H1 (cell line): ENCODE measurements around the gene TSPAN32. TPM values are rescaled to one million over a fixed set of nuclear protein-coding genes. Genes with fewer than 3 reads are reported as not detected.

Experiments
- CEBPB ChIP-seq: IDR thresholded peaks from 2 replicates; pipeline ENCODE4 v1.6.1; 2012; ENCODE audit warnings: low read depth, low read length
- POLR2A ChIP-seq, 2 experiments: IDR thresholded peaks; 1 replicate in 1 of 2; 2 replicates in 1 of 2; pipeline ENCODE4 v1.6.1; 2011; ENCODE audit warnings: low read depth in 2 of 2, low read length in 2 of 2, mild to moderate bottlenecking in 2 of 2; ENCODE audit errors: control extremely low read depth in 1 of 2
- polyA plus RNA-seq, 7 experiments: library from polyadenylated mRNA; depleted of rRNA in 3 of 7; stranded (reverse) in 5 of 7; unstranded in 2 of 7; fragments of >200 nt in 5 of 7; fragments of 200-250 nt in 2 of 7; gene quantifications; 1 replicate in 5 of 7; 2 replicates in 1 of 7; 4 replicates in 1 of 7; pipeline versions ENCODE4 v1.2.1 to v1.2.3, GENCODE V29; 2011 to 2013; ENCODE audit warnings: missing spikeins in 2 of 7, mixed read lengths in 2 of 7
- total RNA-seq: library from RNA; stranded (reverse); fragmentation: NEBNext Ultra II Directional; extraction: Animal tissue kit (Norgen Biotek cat#: 25700); gene quantifications from 2 replicates; pipeline ENCODE4 v1.2.1, GENCODE V29; 2021
- TF ChIP-seq, protein P1 (sequence below): fragments of 300-600 bp; sonication (generic); IDR thresholded peaks from 2 replicates; pipeline ENCODE4 v1.7.1; 2012; ENCODE audit warnings: low read length, moderate library complexity, mild to moderate bottlenecking, inconsistent platforms; ENCODE audit not compliant: insufficient replicate concordance

Gene TSPAN32
- total and polyA plus RNA-seq, 2 of the 8 experiments (the other 6 are each of a cell fraction or from before 2014, with no cell fraction given): not detected

DNA sequence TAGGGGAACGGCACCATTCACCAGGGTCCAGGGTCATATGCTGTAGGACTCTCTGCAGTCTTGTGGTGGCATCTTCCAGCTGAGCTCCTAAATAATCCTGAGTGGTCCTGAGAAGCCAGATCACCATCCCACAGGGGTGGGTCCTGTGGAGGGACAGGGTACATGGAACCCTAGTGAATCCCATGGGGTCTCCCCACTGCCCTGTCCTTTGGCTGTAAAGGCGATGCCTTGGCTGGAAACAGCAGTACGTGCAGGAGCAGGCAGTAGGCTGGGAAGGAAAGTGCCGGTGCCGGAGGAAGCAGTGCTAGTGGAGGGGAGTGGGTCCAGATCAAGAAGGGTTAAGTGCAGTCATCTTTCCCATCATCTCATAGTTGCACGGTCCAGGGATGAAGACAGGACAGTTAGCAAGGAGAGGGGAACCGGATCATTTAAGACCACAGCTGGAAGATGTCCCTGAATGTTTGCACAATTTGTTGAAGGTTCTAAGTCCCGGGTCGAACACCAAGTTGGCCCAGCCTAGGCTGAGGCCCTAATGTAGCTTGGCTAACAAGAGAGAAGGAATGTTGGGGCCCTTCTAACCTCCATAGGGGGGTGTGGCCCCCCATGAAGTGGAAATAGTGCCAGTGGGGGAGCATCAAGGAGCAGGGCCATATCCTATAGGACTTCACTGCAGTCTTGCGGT lies 18.1 kb downstream of the TSPAN32 start (continued):
- TF ChIP-seq, protein P1, sequence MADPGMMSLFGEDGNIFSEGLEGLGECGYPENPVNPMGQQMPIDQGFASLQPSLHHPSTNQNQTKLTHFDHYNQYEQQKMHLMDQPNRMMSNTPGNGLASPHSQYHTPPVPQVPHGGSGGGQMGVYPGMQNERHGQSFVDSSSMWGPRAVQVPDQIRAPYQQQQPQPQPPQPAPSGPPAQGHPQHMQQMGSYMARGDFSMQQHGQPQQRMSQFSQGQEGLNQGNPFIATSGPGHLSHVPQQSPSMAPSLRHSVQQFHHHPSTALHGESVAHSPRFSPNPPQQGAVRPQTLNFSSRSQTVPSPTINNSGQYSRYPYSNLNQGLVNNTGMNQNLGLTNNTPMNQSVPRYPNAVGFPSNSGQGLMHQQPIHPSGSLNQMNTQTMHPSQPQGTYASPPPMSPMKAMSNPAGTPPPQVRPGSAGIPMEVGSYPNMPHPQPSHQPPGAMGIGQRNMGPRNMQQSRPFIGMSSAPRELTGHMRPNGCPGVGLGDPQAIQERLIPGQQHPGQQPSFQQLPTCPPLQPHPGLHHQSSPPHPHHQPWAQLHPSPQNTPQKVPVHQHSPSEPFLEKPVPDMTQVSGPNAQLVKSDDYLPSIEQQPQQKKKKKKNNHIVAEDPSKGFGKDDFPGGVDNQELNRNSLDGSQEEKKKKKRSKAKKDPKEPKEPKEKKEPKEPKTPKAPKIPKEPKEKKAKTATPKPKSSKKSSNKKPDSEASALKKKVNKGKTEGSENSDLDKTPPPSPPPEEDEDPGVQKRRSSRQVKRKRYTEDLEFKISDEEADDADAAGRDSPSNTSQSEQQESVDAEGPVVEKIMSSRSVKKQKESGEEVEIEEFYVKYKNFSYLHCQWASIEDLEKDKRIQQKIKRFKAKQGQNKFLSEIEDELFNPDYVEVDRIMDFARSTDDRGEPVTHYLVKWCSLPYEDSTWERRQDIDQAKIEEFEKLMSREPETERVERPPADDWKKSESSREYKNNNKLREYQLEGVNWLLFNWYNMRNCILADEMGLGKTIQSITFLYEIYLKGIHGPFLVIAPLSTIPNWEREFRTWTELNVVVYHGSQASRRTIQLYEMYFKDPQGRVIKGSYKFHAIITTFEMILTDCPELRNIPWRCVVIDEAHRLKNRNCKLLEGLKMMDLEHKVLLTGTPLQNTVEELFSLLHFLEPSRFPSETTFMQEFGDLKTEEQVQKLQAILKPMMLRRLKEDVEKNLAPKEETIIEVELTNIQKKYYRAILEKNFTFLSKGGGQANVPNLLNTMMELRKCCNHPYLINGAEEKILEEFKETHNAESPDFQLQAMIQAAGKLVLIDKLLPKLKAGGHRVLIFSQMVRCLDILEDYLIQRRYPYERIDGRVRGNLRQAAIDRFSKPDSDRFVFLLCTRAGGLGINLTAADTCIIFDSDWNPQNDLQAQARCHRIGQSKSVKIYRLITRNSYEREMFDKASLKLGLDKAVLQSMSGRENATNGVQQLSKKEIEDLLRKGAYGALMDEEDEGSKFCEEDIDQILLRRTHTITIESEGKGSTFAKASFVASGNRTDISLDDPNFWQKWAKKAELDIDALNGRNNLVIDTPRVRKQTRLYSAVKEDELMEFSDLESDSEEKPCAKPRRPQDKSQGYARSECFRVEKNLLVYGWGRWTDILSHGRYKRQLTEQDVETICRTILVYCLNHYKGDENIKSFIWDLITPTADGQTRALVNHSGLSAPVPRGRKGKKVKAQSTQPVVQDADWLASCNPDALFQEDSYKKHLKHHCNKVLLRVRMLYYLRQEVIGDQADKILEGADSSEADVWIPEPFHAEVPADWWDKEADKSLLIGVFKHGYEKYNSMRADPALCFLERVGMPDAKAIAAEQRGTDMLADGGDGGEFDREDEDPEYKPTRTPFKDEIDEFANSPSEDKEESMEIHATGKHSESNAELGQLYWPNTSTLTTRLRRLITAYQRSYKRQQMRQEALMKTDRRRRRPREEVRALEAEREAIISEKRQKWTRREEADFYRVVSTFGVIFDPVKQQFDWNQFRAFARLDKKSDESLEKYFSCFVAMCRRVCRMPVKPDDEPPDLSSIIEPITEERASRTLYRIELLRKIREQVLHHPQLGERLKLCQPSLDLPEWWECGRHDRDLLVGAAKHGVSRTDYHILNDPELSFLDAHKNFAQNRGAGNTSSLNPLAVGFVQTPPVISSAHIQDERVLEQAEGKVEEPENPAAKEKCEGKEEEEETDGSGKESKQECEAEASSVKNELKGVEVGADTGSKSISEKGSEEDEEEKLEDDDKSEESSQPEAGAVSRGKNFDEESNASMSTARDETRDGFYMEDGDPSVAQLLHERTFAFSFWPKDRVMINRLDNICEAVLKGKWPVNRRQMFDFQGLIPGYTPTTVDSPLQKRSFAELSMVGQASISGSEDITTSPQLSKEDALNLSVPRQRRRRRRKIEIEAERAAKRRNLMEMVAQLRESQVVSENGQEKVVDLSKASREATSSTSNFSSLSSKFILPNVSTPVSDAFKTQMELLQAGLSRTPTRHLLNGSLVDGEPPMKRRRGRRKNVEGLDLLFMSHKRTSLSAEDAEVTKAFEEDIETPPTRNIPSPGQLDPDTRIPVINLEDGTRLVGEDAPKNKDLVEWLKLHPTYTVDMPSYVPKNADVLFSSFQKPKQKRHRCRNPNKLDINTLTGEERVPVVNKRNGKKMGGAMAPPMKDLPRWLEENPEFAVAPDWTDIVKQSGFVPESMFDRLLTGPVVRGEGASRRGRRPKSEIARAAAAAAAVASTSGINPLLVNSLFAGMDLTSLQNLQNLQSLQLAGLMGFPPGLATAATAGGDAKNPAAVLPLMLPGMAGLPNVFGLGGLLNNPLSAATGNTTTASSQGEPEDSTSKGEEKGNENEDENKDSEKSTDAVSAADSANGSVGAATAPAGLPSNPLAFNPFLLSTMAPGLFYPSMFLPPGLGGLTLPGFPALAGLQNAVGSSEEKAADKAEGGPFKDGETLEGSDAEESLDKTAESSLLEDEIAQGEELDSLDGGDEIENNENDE: no peak
- no peak for TF ChIP-seq CEBPB
- no peak for TF ChIP-seq POLR2A (IDR thresholded peaks at IDR 0.05; ENCODE audit: control extremely low read depth in 1 of 2, low read depth in 2 of 2, low read length in 2 of 2)
